ENCODE data around the gene NDUFB11.
A peak's percentile ranks its signal among the peaks of the same experiment; 100 is the strongest.

Gene NDUFB11

DNA sequence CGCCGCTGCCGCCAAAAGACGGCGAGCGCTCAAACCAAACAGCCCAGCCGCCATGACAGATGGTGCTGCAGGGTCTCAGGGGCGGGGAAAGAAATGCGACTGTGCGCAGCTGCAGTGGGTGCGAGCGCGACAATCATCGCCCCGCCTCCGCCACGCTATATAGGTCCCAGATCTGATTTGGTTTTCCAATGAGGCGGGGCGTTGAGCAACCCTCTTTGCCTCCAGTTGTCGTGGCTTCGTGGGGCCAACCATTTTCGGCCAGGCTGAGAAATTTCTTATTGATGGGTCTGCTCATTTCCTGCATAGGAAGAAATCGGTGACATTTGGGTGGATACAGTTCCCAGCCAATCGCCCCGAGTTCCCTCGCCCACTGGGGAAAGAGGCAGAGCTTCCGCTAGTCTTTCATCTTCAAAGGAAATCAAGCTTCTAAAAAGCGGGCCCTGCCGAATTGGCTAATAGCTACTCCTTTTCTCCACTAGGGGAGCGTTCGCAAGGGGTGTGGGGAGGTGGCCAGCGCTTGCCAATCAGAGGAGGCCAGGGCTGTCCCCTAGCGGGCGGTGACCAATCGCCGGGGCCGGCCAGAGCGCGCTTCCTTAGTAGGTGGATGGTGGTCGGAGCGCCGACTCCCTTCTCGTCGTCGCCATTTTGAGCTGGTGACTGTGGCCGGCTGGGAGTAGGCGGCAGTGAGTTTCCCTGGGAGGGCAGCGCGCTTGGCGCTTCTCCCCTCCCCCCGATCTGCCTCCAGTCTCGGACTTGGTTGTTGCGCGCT, at the start of gene NDUFB11, which contains the start of gene RBM10:
NDUFB11 (minus strand) TSS at position 77 of the 769 bp plus-strand sequence; CDS start at position 54, 23 bp downstream.
RBM10 (plus strand) TSS at position 596 of the 769 bp plus-strand sequence. CDS start 2,261 bp downstream, outside the sequence.
- H3K27ac ChIP-seq = peak within 1 kb of the TSS; percentile 81

GRCh38 chrX:47193475-47194193, 49.1 kb upstream of the NDUFB11 start, which contains the start of gene UBA1:
Gene UBA1 (plus strand): TSS chrX:47193829. CDS start chrX:47198803, 4,974 bp downstream.
- peak; percentile 66 for DNase-seq (ENCODE audit: low read depth, low spot score)

More for the DNA sequence above, at the start of gene NDUFB11, which contains the start of gene RBM10:
- peak; percentile 76 for DNase-seq (ENCODE audit: low read depth, low spot score)

GRCh38 chrX:47191806-47192401, 47.4 kb upstream of the NDUFB11 start:
- peak overlapping the region; percentile 69 for H3K27ac ChIP-seq
- no peak for DNase-seq (ENCODE audit: low read depth, low spot score)

More at GRCh38 chrX:47193475-47194193, 49.1 kb upstream of the NDUFB11 start, which contains the start of gene UBA1:
- H3K27ac ChIP-seq = peak within 1 kb of the TSS; percentile 75

- no peak for DNase-seq (ENCODE audit: low read depth, low spot score)
- H3K27ac ChIP-seq = peak overlapping the region; percentile 69
Observed at GRCh38 chrX:47191331-47191730, 46.8 kb upstream of the NDUFB11 start.

GRCh38 chrX:47190445-47191269, 46.2 kb upstream of the NDUFB11 start:
- H3K27ac ChIP-seq = peak overlapping the region; percentile 69

GRCh38 chrX:47189906-47190305, 45.4 kb upstream of the NDUFB11 start:
- no peak overlapping the region for H3K27ac ChIP-seq
- DNase-seq (ENCODE audit: low read depth, low spot score) = no peak

More at GRCh38 chrX:47190445-47191269, 46.2 kb upstream of the NDUFB11 start:
- DNase-seq (ENCODE audit: low read depth, low spot score) = peak; percentile 56

DNA sequence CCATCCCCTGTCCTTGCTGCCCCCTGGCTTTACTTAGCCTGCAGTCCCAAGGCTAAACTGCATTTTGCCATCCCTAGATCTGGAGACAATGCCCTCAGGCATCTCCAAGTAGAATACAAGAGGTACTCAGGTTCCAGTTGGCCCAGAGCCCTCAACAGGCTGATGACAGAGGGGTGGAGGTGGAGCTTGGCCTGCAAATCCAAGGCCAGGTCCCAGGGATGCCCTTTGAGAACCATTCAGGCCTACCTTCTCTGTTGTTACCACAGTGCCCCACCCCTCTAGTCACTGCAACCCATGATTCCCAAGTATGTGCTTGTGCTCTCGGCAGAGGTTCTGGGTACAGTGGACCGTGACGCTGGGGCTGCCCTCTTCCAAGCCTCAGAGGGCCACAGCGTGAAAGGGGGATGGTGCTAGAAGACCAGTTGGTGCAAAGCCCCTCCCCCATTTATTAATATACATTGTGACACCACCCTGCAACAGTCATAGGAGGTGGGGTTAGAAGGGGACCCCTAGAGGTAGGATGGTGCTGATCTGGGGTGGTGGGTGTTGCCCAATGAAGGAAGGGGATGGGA, 42.7 kb upstream of the NDUFB11 start:
- no peak overlapping the region for H3K27ac ChIP-seq
- no peak for DNase-seq (ENCODE audit: low read depth, low spot score)

GRCh38 chrX:47186096-47186740, 41.7 kb upstream of the NDUFB11 start:
- no peak for DNase-seq (ENCODE audit: low read depth, low spot score)
- no peak overlapping the region for H3K27ac ChIP-seq

GRCh38 chrX:47185241-47185640, 40.7 kb upstream of the NDUFB11 start:
- no peak for DNase-seq (ENCODE audit: low read depth, low spot score)
- no peak overlapping the region for H3K27ac ChIP-seq

GRCh38 chrX:47184486-47184885, 40.0 kb upstream of the NDUFB11 start:
- DNase-seq (ENCODE audit: low read depth, low spot score) = no peak
- no peak overlapping the region for H3K27ac ChIP-seq

GRCh38 chrX:47182106-47182700, 37.7 kb upstream of the NDUFB11 start:
- H3K27ac ChIP-seq = no peak overlapping the region
- DNase-seq (ENCODE audit: low read depth, low spot score) = no peak

DNA sequence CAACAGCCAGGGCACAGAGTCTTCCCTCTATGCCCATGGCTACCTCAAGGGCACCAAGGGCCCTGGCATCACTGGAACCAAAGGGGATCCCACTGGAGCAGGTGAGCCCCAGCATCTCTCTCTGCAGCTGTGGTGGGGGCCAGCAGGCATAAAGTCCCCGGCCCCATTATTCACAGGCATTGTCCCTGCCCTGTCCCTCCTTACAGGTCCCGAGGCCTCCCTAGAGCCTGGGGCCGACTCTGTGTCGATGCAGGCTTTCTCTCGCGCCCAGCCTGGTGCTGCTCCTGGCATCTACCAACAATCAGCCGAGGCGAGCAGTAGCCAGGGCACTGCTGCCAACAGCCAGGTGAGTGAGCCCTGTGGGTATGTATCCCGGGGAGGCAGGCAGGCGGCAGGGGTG, 36.8 kb upstream of the NDUFB11 start:
- no peak overlapping the region for H3K27ac ChIP-seq
- no peak for DNase-seq (ENCODE audit: low read depth, low spot score)

DNA sequence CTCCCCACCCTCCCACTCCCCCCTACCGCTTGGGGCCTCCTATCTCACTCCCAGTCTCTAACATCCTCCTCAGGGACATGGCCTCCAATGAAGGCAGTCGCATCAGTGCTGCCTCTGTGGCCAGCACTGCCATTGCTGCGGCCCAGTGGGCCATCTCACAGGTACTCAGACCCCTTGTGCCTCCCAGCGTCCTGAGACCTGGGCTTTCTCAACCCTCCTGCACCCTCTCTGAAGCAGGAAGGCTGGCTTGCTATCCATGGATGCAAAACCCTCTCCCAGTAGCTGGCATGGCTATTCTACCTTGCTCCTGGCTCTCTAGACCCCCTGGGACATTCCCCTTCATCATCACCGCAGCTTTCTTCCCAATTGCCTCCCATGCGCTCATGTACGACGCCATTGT, 35.8 kb upstream of the NDUFB11 start:
- no peak for DNase-seq (ENCODE audit: low read depth, low spot score)

GRCh38 chrX:47179928-47180255, 35.4 kb upstream of the NDUFB11 start:
- no peak for DNase-seq (ENCODE audit: low read depth, low spot score)
- peak overlapping the region; percentile 66 for H3K27ac ChIP-seq

More for the DNA sequence above, 35.8 kb upstream of the NDUFB11 start:
- H3K27ac ChIP-seq = no peak overlapping the region

GRCh38 chrX:47179221-47179927, 34.9 kb upstream of the NDUFB11 start:
- no peak for DNase-seq (ENCODE audit: low read depth, low spot score)
- peak overlapping the region; percentile 66 for H3K27ac ChIP-seq

- H3K27ac ChIP-seq = peak overlapping the region; percentile 66
- no peak for DNase-seq (ENCODE audit: low read depth, low spot score)
Observed at GRCh38 chrX:47178337-47178736, 33.8 kb upstream of the NDUFB11 start.

DNA sequence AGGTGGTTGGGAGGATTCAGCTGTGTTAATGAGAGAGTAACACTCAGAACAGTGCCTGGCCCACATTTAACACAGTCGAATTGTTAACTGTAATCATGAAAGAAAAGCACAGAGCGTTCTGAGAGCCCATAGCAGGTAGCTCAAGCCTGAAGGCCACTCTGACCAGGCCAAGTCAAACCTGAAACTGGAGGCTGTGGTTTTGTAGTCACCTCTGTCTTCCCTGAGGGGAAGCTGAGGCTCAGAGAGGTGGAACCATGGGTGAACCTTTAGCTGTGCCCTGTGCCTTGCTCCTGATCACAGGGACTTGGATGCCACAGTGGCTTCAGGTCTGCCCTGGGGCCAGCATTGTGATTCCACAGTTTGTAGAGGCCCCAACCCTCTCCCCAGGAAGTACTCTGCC, 32.6 kb upstream of the NDUFB11 start:
- DNase-seq (ENCODE audit: low read depth, low spot score) = no peak
- peak overlapping the region; percentile 66 for H3K27ac ChIP-seq

DNA sequence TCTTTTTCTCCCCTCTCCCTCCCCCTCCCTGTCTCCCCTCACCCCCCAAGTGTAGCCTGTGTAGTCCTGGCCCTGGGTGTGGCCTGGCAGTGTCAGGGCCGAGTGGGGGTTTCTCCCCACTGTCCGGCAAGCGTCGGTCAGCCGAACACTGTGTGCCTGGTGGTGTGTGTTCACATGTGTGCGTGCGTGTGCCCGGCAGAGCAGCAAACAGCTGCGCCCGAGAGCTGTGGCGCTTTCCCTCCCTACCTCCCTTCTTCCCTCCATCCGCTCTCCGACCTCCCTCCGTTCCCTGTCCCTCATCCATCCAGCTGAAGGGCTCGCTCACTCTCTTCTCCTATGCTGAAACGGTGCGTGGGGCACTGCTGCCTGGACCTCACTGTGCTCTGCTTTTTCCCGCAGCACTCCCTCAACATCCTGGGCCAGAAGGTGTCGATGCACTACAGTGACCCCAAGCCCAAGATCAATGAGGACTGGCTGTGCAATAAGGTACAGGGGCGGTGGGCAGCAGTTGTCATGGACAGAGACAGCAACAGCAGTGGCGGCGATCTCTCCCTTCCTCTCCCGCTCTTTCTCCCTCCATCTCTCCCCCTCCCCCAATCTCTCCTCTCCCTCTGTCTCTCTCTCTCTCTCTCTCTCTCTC, 31.7 kb upstream of the NDUFB11 start:
- no peak overlapping the region for H3K27ac ChIP-seq
- DNase-seq (ENCODE audit: low read depth, low spot score) = no peak

Data from epithelial cell of prostate (primary cell).